ENCODE data around the gene APCDD1L.

The APCDD1L gene

GRCh38 chr20:58466729-58467571 is 48.2 kb downstream of the APCDD1L start:
- DNase-seq (ENCODE audit: low spot score): no peak

DNA sequence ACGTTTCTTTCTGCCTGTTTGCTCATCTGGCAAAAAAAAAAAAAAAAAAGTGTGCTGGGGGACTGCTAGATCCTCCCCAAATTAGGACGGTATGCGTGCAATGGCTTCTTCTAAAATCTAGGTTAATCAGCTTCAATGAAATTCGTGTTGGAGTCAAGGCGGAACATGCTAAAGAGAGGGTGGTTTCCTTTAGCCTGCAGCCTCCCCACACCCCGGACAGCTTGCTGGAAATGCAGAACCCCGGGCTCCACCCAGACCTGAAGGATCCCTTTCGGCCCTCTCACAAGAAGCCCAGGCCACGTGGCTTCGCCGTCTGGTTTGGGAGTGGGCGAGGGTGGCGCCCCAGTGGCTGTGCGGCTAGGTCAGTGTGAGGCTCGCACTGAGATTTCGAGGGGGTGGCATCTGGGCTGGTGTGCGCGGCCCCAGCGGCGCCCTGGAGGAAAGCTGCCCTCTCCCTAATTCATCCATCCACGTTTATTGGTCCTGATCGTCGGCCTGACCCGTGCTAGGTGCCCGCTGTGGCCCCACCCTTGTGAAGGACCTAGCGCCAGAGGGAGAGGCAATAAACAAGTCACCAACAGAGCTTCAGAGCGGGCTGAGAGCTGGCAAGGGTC is 49.0 kb downstream of the APCDD1L start:
- DNase-seq (ENCODE audit: low spot score): no peak

DNA sequence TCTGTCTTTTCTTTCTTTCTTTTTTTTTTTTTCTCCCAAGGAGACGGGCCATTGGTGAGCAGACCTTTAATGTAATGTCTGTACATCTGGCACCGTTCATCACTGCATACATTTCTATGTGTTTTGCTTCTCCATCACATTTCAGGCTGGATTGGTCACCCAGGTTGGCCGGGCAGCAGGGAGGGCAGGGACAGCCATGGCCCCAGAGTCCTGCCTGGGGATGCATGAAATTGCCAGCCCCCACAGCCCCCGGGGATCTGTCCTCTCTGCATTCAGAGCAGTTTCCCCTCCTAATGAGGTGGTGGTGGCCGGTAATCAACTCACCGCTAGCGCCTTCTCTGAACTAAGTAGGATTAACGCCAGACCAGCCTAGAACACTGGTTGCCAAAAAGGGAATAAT is 50.4 kb downstream of the APCDD1L start:
- DNase-seq (ENCODE audit: low spot score): no peak

DNA sequence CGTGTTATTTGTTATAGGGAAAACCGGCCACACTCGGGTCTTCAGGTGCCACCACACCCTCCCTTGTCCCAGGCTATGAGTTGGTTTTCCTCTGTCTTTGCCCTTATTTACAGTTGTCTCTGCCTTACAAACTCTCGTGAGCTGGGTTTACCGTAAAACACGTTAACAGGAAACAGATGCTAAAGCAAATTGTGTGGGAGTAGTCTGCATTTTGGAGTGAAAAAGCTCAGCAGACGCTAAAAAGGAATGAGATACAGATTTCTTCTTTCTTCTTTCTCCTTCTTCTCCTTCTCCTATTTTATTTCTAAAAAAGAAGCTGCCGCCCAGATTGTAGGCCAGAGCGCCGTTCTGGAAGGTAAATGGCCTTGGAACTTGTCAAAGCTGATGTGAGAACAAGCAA is 51.9 kb downstream of the APCDD1L start:
- DNase-seq (ENCODE audit: low spot score): no peak

GRCh38 chr20:58461899-58462298 is 53.3 kb downstream of the APCDD1L start:
- no peak for DNase-seq (ENCODE audit: low spot score)

DNA sequence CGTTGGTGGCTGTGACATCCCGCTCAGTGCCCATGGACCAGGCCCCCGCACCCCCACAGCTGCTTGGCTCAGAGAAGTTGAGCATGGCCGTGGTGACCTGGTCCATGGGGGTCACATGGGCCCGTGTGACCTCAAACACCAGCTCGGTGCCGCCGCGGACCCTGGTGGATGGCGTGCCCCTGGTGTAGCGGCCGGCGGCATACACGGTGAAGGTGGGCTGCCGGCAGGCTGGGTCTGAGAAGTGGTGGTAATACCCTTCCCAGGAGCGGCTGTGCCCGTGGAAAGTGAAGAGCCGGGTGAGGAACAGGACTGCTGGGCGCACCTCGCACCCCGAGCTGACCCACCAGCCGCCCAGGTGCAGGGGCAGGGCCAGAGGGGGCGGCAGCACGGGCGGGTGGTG is 54.1 kb downstream of the APCDD1L start:
- DNase-seq (ENCODE audit: low spot score): no peak

DNA sequence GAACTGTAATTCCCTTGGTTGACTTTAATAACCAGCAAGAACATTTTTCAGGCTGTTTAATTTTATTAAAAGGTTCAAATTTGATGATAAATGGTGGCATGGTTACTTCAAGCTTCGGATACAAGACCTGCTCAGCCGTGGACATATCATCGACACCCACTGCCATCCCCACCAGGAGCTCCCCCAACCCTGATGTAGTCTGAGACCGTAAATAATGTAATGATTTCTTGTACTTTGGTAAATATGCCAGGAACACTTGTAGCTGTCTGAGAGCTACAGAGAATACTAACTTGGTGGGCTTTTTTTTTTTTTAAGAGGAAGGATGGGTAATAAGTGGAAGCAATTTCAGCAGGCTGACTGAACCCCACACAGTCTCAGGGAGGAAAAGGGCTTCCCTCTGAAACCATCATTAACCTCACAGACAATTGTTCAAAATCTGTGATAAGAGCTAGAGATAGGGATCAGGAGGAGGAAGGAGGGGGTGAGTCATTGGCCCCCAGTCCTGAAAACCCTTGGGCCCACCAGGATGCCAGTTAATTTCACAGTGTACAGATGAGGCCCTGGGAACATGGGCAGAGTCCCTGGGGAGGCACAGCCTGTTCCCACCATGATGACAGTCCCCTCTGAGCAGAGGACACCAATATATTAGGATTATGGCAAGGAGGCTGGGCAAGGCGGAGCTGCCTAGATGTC is 56.0 kb downstream of the APCDD1L start:
- DNase-seq (ENCODE audit: low spot score): no peak

DNA sequence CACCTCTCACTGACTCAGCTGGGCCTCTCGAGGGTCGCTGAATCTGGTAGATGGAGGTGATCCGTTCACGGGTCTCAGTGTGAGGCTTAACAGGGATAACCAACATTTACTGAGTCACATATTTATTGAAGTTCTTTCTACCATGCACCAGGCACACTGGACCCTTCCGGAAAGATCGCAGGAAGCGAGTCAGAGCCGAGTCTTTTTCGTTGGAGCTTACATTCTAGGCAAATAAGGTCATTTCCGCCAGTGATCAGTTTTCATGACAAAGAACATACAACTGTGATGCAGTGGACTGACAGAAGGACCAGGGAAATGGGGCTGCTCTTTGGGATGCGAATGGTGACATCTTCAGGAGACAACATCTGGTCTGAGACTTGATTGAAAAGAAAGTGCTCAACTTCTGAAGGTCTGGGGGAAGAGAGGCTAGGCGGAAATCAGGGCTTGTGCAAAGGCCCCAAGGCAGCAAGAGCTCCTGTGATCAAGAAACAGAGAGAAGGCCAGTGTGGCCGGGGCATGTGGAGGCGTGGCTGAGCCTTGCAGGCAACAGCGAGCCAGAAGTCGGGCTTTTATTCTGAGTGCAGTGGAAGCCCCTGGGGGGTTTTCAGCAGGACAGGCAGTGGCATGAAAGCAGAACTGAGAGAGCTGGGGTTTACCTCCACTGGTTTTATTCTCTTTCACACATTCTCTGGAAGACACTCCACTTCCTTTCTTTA is 56.7 kb downstream of the APCDD1L start:
- no peak for DNase-seq (ENCODE audit: low spot score)

GRCh38 chr20:58457083-58457695 is 58.0 kb downstream of the APCDD1L start:
- no peak for DNase-seq (ENCODE audit: low spot score)

DNA sequence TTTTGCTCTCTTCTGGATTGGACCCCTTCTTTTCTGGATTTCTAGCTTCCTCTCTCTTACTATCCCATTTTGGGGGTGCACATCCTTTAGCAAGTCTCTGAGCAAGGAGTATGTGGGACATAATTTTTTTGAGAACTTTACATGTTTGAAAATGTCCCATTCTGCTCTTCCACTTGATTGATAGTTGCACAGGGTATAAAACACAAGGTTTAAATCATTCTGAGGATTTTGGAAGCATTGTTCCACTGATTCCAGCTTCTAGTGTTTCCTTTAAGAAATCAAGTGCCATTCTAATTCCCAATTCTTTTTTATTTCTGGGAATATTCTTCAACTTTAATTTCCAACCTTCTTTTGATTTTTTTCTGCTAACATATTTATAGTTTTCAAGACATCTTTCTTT is 60.7 kb downstream of the APCDD1L start:
- DNase-seq (ENCODE audit: low spot score): no peak

DNA sequence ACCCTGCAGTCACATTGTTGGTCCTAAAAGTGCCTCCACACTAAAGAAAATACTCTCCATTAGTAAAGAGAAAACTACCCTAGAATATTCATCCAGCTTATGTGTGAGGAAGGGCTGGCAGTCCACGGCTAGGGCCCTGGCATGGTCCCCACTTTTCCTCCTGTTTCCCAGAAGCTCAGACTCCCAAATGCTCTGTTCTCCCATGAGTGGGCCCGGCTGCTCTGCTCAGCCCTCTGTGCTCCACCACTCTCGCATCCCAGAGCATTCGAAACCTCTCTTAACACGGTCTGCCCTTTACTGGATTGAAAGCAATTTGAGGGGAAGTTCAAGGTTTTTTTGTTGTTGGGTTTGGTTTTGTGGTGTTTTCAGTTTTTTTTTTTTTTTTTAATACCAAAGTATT is 61.8 kb downstream of the APCDD1L start:
- no peak for DNase-seq (ENCODE audit: low spot score)

DNA sequence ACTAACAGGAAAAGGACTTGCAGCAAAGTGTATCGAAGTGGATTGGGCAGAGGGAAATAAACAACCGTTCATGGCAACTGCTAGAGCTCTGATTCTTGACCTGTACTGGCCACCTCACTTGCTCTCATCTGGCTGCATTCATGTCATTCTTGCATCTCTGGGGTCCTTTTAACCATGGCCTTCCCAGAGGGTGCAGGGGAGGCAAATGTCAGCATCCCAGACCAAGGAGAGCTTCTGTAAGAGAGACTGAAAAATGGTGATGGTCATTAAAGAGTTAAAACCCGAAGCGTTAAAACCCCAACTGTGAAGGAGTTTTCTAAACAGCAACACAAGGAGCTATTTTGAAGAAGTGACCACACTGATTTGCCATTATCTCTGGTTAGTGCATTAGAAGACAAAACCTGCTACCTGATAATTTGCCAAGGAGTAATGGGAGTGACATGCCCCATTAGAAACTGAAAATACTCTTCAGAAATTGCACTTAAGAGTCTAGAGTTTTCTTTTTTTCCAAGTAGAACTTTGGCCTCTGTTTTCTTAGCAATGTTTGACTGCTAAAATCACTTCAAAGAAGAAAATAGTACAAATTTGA is 62.4 kb downstream of the APCDD1L start:
- no peak for DNase-seq (ENCODE audit: low spot score)

DNA sequence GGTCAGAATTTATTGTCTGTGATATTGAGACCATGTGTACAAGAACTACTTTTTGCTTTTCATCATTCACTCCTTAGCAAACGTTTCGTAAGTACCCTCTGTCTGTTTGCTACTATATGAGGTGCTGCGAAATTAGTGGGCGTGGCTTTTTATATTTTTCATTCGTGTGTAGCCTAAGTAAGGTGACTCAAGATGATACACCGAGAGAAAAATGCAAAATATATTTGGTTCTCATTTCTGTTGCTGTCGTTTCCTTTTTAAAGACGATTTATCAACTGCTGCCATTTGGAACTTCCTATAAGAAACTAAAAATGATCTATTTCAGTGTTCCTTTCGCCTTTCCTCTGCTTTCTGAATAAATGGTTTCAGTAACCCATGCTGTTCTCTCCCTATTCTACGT is 64.9 kb downstream of the APCDD1L start:
- no peak for DNase-seq (ENCODE audit: low spot score)

DNA sequence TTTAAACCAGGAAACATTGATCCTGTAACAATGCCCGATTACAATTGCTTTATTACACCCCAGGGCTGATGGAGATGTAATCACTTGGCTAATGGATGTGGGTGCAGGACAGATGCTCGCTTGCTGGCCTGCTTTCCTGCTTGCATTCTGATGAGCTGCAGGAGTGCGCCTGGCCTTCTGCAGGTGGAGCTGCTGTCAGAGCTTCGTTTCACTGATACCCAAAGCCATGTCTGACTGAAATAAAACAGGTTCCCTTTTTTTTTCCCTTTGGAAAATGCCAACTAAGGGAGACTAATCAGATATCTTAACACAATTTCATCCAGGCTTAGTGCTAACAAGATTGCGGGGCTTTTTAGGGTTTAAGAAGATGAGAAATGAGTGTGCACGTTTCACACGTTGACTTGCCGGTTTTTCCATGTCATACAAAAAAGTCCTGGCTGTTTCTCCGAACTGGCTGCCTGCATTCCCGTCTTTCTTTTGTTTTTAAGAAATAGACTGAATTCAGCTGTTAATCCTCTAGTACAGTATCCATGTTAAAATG is 65.4 kb downstream of the APCDD1L start:
- DNase-seq (ENCODE audit: low spot score): no peak

DNA sequence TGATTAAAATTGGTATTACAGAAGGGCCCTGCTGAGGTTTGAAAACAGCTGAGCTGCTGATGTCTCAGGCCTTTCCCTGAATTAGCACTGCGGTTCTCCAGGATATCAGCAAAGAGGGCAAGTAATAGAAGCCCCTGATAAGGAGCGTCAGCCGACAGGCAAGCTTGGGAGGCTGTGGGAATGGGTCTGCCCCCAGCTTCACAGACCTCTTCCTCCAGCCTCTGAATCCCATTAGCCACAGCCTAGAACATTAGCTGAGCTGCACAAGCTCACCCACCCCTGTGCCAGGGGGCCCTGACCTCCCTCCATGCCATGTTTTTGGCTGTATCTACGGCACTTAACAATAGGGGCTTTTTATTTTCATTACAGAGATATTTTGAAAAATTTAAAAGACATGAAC is 66.2 kb downstream of the APCDD1L start:
- DNase-seq (ENCODE audit: low spot score): no peak

GRCh38 chr20:58447511-58448391 is 67.4 kb downstream of the APCDD1L start:
- peak; percentile 69 for DNase-seq (ENCODE audit: low spot score)

- no peak for DNase-seq (ENCODE audit: low spot score)
Measured at GRCh38 chr20:58446960-58447265, 68.3 kb downstream of the APCDD1L start.

DNA sequence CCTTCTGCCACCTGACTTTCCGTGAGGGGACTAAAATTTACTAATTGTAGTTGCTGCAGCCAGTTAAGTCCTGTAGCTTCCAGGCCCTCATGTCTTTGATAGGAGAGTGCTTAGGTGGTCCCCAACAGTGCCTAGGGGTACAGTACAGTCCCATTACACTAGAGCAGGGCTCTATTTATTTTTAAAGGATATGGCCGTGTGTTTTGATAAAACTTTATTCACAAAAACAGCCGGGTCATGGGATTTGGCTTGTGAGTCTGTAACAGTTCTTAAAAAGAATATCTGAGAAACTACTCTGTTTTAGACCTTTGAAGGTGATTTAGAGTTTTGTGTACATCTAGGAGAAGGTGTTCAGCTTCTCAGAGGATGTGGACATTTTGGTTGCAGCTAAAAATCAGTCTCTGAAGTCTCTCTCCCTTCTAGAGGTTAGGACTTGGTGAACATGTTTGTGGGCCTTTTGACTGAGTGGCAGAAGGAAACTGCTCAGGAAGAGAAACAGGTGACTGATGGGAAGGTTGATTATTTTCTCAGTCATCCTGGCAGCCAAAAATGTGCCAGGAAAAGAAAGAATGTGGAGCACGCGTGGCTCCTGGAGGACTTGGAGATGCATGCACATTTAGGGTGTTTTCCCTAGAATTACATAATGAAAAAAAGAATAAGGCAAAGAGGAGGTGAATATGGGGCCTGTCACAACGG is 68.8 kb downstream of the APCDD1L start:
- no peak for DNase-seq (ENCODE audit: low spot score)

DNA sequence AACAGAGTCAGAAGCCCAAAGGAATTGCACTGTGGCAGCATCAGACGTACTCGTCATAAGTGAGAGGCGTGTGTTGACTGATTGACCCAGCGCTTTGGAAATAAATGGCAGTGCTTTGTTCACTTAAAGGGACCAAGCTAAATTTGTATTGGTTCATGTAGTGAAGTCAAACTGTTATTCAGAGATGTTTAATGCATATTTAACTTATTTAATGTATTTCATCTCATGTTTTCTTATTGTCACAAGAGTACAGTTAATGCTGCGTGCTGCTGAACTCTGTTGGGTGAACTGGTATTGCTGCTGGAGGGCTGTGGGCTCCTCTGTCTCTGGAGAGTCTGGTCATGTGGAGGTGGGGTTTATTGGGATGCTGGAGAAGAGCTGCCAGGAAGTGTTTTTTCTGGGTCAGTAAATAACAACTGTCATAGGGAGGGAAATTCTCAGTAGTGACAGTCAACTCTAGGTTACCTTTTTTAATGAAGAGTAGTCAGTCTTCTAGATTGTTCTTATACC is 70.4 kb downstream of the APCDD1L start:
- no peak for DNase-seq (ENCODE audit: low spot score)

GRCh38 chr20:58441723-58442122 is 73.5 kb downstream of the APCDD1L start:
- no peak for DNase-seq (ENCODE audit: low spot score)

Data from HuH-7.5 (cell line).